Prostate gland (tissue), 2 donors: ENCODE data around the gene SERPINA6.

Experiments used
- CTCF ChIP-seq, 4 experiments: fragments of 200-600 bp in 2 of 4; fragments of 450-650 bp in 2 of 4; sonication (generic) in 2 of 4; IDR thresholded peaks; 1 replicate in 3 of 4; 2 replicates in 1 of 4; pipeline ENCODE4 v1.5.1; 2016 to 2019; ENCODE audit warnings: antibody characterized with exemption in 4 of 4, mild to moderate bottlenecking in 2 of 4, moderate library complexity in 2 of 4
- POLR2A ChIP-seq: fragments of 450-650 bp; IDR thresholded peaks from one replicate; pipeline ENCODE4 v1.6.1; 2016; ENCODE audit warnings: antibody characterized with exemption, mild to moderate bottlenecking

GRCh38 chr14:94322648-94323570, at the start of gene SERPINA6:
- no peak for TF ChIP-seq POLR2A
- no peak for TF ChIP-seq CTCF (IDR thresholded peaks at IDR 0.05)
